ENCODE data around the gene PRKCI.

GRCh38 chr3:170322566-170323269 lies 100.5 kb downstream of the PRKCI start:
- TF ChIP-seq CTCF (IDR thresholded peaks at IDR 0.05; ENCODE audit: borderline replicate concordance, extremely low read depth, low read length, poor library complexity, severe bottlenecking) (no peak), EZH2 (IDR thresholded peaks at IDR 0.05; ENCODE audit: borderline replicate concordance, low read depth, low read length, severe bottlenecking) (no peak)

Measured in DND-41 (cell line).